HG02588 (cell line): Measurements from ENCODE around the gene OPRL1.
A peak's percentile ranks its signal among the peaks of the same experiment; 100 is the strongest.

Experiments used
- ATAC-seq: cut with Tn5 transposase; IDR thresholded peaks from one replicate; pipeline ENCODE4 v1.9.1; 2021; ENCODE audit warnings: mild to moderate bottlenecking, moderate library complexity; ENCODE audit not compliant: unreplicated experiment

The OPRL1 gene

GRCh38 chr20:64070244-64070993 lies 9.5 kb upstream of the OPRL1 start:
- ATAC-seq = no peak

DNA sequence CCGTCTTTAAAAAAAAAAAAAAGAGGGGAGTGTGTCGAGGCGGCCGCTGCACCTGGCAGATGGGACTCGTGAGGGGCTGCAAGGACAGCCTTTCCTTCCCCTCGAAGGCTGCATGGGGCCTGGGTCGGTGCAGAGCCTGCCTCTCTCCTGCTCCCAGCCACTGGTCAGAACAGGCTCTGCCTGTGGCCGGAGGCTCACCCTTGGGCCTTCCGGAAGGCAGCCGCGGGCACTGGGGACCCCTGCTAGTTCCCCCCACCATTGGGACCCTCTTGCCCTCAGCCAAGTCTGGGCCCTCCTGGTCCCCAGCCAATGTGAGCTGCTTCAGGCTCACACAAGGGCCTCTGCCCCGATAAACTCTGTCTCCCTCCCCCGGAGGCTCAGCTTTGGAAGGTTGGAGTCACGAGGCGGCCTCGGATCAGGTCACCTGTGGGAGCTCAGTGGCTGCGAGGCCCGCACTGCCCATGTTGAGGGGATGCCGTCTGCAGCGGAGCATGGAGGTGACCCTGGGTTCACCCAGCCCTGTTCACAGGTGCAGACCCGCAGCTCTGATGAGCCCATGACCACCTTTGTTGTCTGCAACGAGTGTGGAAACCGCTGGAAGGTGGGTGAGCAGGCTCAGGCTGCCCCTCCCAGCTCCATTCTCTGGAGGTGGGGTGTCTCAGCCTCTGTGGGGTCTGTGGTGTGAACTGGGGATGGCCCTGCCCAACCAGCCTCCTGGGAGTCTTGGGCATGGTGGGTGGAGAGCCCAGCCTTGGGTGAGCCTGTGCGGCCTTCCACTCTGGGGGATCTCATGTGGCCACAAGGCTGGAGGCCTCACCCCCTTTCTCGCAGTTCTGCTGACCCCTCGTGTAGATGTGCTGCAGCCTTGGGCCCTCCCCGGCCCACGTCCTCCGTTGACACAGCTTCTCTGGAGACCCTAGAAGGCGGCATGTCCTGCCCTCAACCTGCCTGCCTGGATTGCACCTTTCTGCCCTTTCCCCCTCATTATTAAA lies 8.2 kb upstream of the OPRL1 start:
- no peak for ATAC-seq

- no peak for ATAC-seq
These were observed 7.3 kb upstream of the OPRL1 start for GRCh38 chr20:64072498-64073063.

DNA sequence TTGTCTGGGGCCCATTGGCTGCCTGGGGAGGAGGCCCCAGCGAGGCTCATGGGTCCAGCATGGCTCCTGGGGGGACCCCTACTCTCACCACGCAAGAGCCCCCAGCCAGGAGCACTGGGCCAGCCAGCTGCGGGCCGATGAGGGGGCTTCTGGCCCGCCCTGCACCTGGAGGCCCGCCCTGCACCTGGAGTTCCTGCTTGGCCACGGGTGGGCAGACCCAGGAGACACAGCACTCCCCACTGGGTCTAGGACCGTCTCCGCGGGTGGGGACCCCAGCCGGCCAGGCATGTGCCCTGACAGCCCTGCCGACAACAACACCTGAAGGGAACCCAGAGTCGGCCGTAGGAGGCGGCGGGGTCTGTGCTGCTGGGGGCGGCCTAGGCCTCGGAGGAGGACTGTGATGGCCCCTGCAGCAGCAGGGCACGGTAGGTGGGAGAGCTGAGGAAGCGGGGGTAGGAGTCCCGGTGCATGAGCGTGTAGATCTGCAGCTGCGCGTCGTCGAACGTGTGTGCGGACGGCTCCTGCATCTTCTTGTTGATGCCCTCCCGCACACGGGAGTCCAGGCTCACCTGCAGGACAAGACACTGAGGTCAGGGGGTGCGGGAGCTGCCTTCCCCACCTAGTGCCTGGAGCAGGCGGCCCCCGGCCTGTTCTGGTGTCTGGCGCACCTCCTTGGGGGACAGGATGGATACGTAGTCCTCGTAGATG lies 6.3 kb upstream of the OPRL1 start:
- ATAC-seq = no peak

DNA sequence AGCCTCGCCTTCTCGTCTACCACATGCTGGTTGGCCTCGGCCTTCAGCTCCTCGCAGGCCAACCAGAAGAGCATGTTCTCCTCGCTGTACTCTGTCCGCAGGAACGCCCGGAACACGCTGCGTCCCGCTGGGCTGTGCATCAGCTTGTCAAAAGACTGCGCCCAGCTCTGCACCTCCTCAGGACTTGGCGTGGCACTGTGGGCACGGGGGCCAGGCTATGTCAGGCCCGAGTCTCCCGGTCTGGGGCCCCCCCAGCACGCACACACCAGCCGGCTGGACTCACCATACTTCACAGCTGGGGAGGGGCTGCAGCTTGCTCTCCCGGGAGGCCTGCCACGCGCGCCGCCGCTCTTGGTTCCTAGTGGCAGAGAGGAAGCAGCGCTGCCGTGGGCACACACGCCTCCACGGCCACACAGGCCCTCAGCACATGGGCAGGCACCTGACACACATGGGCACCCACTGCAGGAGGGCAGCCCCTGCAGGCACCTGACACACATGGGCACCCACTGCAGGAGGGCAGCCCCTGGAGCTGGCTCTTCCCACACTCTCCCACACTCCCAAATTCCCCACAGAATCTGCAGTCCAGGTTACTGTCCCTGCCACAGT lies 5.6 kb upstream of the OPRL1 start:
- ATAC-seq = no peak

GRCh38 chr20:64074963-64075362 lies 4.9 kb upstream of the OPRL1 start:
- no peak for ATAC-seq

- no peak for ATAC-seq
These were observed 4.3 kb upstream of the OPRL1 start for GRCh38 chr20:64075556-64075955.

- no peak for ATAC-seq
These were observed 3.6 kb upstream of the OPRL1 start for GRCh38 chr20:64076061-64076997.

- ATAC-seq = no peak
These were observed 2.8 kb upstream of the OPRL1 start for GRCh38 chr20:64077094-64077493.

- ATAC-seq = no peak
These were observed 2.4 kb upstream of the OPRL1 start for GRCh38 chr20:64077541-64077875.

DNA sequence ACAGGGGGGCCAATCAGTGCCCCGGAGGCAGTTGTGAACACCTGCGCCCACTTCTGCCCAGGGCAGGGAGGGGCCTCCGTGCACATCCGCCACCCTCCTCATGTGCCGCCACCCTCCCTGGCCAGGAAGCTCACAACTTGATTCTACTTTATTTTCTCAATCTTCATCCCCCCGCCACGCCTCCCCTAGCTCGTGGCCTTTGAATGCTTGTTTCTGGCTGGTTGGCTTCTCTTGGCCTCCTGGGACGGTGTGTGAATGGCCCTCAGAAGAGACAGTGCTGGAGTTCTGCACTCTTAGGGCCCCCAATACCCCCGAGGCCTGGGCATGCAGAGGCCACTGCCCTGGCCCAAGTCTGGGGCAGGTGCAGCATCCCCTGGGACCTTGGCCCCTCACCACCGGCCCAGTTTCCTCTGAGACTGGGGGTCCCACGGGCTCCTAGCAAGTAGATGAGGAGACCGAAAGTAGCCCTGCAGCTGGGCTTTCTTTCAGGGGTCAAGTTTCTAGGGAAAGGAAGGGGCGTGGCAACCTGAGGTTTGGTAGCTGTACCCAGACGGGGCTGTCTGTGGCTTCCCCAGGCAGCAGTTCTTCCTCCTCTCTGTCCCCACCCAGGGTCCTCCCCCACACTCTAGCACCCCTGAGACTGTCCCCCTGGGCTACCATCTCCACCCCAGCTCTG lies 1.9 kb upstream of the OPRL1 start:
- no peak for ATAC-seq

- no peak for ATAC-seq
These were observed 979 bp upstream of the OPRL1 start for GRCh38 chr20:64078934-64079272.

- ATAC-seq = peak; percentile 33
These were observed 439 bp upstream of the OPRL1 start, which contains the start of gene RGS19 for GRCh38 chr20:64079273-64080012. Gene RGS19, minus strand, starts transcription at chr20:64079518. Its CDS starts 2,632 bp downstream, at chr20:64076886.

- ATAC-seq = no peak
These were observed 1.1 kb downstream of the OPRL1 start for GRCh38 chr20:64080813-64081623.

- no peak for ATAC-seq
These were observed 1.7 kb downstream of the OPRL1 start for GRCh38 chr20:64081624-64081964.

- ATAC-seq = no peak
These were observed 2.3 kb downstream of the OPRL1 start for GRCh38 chr20:64082126-64082731.

DNA sequence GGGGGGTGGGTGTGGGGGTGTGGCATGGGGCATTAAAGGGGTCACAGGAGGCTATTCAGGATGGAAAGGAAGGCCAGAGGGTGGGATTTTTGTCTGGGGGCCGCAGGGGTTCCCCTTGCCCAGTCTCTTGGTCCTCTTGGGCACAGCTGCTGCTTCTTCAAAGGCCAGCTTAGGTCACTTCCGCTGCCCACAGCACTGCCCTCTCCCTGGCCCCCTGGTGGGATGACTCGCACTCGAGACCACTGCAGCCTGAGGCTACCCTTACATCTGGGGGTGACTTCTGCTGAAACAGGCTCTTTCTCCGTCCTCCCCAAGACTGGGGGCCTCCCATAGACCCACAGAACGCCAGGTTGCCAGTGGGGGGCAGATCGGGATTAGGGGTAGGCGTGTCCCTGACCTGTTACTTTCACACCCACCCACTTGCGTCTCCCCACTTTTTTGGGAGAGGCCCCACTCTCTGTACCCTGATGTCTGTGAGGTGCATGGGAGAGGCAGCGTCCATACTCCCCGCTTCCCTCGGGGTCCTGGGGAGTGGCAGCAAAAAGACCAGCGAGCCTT lies 3.0 kb downstream of the OPRL1 start:
- ATAC-seq = no peak
